ENCODE measurements around the gene TNPO3.

DNA sequence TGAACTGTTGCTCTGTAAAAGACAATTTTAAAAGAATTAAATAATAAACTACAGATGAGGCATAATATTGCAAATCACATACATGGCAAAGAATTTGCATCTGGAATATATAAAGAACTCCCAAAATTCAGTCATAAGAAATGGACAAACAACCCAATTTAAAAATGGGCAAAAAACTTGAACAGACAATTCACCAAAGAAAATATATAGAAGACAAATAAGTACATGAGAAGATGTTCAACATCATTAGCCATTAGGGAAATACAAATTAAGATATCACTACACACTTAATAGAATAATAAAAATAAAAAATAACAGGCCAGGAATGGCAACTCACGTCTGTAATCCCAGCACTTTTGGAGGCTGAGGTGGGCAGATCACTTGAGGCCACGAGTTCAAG lies 22.0 kb upstream of the TNPO3 start:
- no peak for TF ChIP-seq POLR2A (IDR thresholded peaks at IDR 0.05)
- TF ChIP-seq CTCF (IDR thresholded peaks at IDR 0.05) = no peak
